Fibroblast of skin of scalp (primary cell): ENCODE results near the gene ERBB3.
A peak's percentile ranks its signal among the peaks of the same experiment; 100 is the strongest.
"Not testable (repeated sequence)": the region's sequence is repeated elsewhere in the genome, so short reads cannot be mapped to it uniquely, and the experiment has no call there.

ENCODE experiments used
- DNase-seq: peaks from one replicate; pipeline ENCODE4 v3.0.0-alpha.2; 2013

The ERBB3 gene

GRCh38 chr12:56116267-56117081 lies 36.5 kb downstream of the ERBB3 start, which contains the start of gene RPL41:
TSS of gene RPL41 (plus strand) at chr12:56116633.
- DNase-seq, result peak; percentile 95

GRCh38 chr12:56117082-56117706 lies 37.2 kb downstream of the ERBB3 start:
- DNase-seq, result not testable (repeated sequence)

GRCh38 chr12:56117778-56118687 lies 38.1 kb downstream of the ERBB3 start, which contains the start of gene ZC3H10:
TSS of gene ZC3H10 (plus strand) at chr12:56118266. CDS start at chr12:56120563, 2,297 bp downstream.
- DNase-seq, result peak; percentile 99

- DNase-seq, result no peak
These were observed 38.9 kb downstream of the ERBB3 start for GRCh38 chr12:56118688-56119357.

- peak; percentile 97 for DNase-seq
These were observed 39.4 kb downstream of the ERBB3 start for GRCh38 chr12:56119361-56119796.

GRCh38 chr12:56120158-56120846 lies 40.3 kb downstream of the ERBB3 start:
- DNase-seq, result no peak

- DNase-seq, result no peak
These were observed 41.4 kb downstream of the ERBB3 start for GRCh38 chr12:56121204-56121870.

GRCh38 chr12:56122637-56123036 lies 42.7 kb downstream of the ERBB3 start:
- DNase-seq, result no peak

- DNase-seq, result no peak
These were observed 44.2 kb downstream of the ERBB3 start for GRCh38 chr12:56124133-56124532.

GRCh38 chr12:56126732-56127239 lies 46.8 kb downstream of the ERBB3 start:
- DNase-seq, result no peak

GRCh38 chr12:56127485-56127887 lies 47.5 kb downstream of the ERBB3 start:
- no peak for DNase-seq

- peak; percentile 100 for DNase-seq
These were observed 48.1 kb downstream of the ERBB3 start, which contains the start of gene ESYT1 for GRCh38 chr12:56127888-56128669. TSS of gene ESYT1 (plus strand) at chr12:56128267. CDS start at chr12:56128320, 53 bp downstream.

- DNase-seq, result peak; percentile 18
These were observed 48.8 kb downstream of the ERBB3 start for GRCh38 chr12:56128670-56129205.

GRCh38 chr12:56129206-56129941 lies 49.4 kb downstream of the ERBB3 start:
- peak; percentile 38 for DNase-seq

GRCh38 chr12:56129942-56130495 lies 50.1 kb downstream of the ERBB3 start:
- no peak for DNase-seq

GRCh38 chr12:56130876-56131275 lies 50.9 kb downstream of the ERBB3 start:
- DNase-seq, result no peak

GRCh38 chr12:56134897-56135296 lies 54.9 kb downstream of the ERBB3 start:
- DNase-seq, result no peak

GRCh38 chr12:56137853-56138571 lies 58.0 kb downstream of the ERBB3 start:
- no peak for DNase-seq
